HepG2 (cell line): Measurements from ENCODE around the gene COPZ1. TPM values are rescaled to one million over a fixed set of nuclear protein-coding genes. Genes with fewer than 3 reads are reported as not detected.

Source experiments
- CBFB ChIP-seq: sonication (generic); formaldehyde crosslinking; IDR thresholded peaks from 2 replicates; pipeline ENCODE4 v1.4.0; 2020; ENCODE audit warnings: missing genetic modification reagents
- ETV6 ChIP-seq: sonication (generic); formaldehyde crosslinking; conservative IDR thresholded peaks from 2 replicates; pipeline ENCODE4 v1.4.0; 2020; ENCODE audit warnings: missing genetic modification reagents
- GFI1 ChIP-seq: sonication (generic); formaldehyde crosslinking; IDR thresholded peaks from 2 replicates; pipeline ENCODE4 v1.5.0; 2020; ENCODE audit warnings: missing genetic modification reagents, mild to moderate bottlenecking, borderline replicate concordance
- POLR2G ChIP-seq: fragments of 200-400 bp; formaldehyde crosslinking; IDR thresholded peaks from 2 replicates; pipeline ENCODE4 v1.6.1; 2018; ENCODE audit warnings: mild to moderate bottlenecking, low read depth, low read length, moderate library complexity
- RBFOX2 ChIP-seq: fragments of 200-400 bp; formaldehyde crosslinking; IDR thresholded peaks from 2 replicates; pipeline ENCODE4 v1.6.1; 2017; ENCODE audit warnings: low read depth, mild to moderate bottlenecking, low read length
- TBX2 ChIP-seq: sonication (generic); formaldehyde crosslinking; IDR thresholded peaks from 2 replicates; pipeline ENCODE4 v1.5.0; 2020; ENCODE audit warnings: missing genetic modification reagents, mild to moderate bottlenecking, borderline replicate concordance
- ZFP37 ChIP-seq: sonication (generic); formaldehyde crosslinking; IDR thresholded peaks from 2 replicates; pipeline ENCODE4 v1.4.0; 2020; ENCODE audit warnings: missing genetic modification reagents, borderline replicate concordance
- ZNF660 ChIP-seq: sonication (generic); formaldehyde crosslinking; IDR thresholded peaks from 2 replicates; pipeline ENCODE4 v1.5.1; 2020; ENCODE audit warnings: mild to moderate bottlenecking, low read depth, missing genetic modification reagents, borderline replicate concordance
- polyA plus RNA-seq, 8 experiments: library from polyadenylated mRNA; depleted of rRNA in 3 of 8; stranded (reverse) in 7 of 8; unstranded in 1 of 8; fragments of >200 nt; fragmentation: Illumina TruSeq in 4 of 8; extraction: Trizol in 4 of 8; gene quantifications; 2 replicates each; pipeline versions ENCODE4 v1.2.1 to v1.2.3, GENCODE V29; 2011 to 2016; ENCODE audit warnings: low read depth in 4 of 8, missing spikeins in 1 of 8, mixed read lengths in 1 of 8; ENCODE audit not compliant: insufficient read depth in 1 of 8
- total RNA-seq, 5 experiments: library from RNA; depleted of rRNA; stranded (reverse); fragments of >200 nt; fragmentation: Illumina TruSeq; extraction: Trizol; gene quantifications; 2 replicates each; pipeline ENCODE4 v1.2.3, GENCODE V29; 2016; ENCODE audit warnings: low read depth in 1 of 5
- TF ChIP-seq, protein P1 (sequence below): sonication (generic); formaldehyde crosslinking; IDR thresholded peaks from 2 replicates; pipeline ENCODE4 v1.5.1; 2020; ENCODE audit warnings: missing genetic modification reagents, mild to moderate bottlenecking, borderline replicate concordance
- TF ChIP-seq, protein P2 (sequence below), 2 experiments: IDR thresholded peaks; 2 replicates each; pipeline ENCODE4 v1.6.1; 2011 to 2012; ENCODE audit warnings: low read length in 2 of 2, borderline replicate concordance in 1 of 2, low read depth in 1 of 2, mild to moderate bottlenecking in 1 of 2, moderate library complexity in 1 of 2
- TF ChIP-seq, protein P3 (sequence below): sonication (generic); formaldehyde crosslinking; IDR thresholded peaks from 2 replicates; pipeline ENCODE4 v1.4.0; 2020; ENCODE audit warnings: mild to moderate bottlenecking, missing genetic modification reagents
- TF ChIP-seq, protein P4 (sequence below): IDR thresholded peaks from 2 replicates; pipeline ENCODE4 v1.6.1; 2012; ENCODE audit warnings: inconsistent platforms
- TF ChIP-seq, protein P5 (sequence below): IDR thresholded peaks from 2 replicates; pipeline ENCODE4 v1.6.1; 2016; ENCODE audit warnings: missing compliant biosample characterization, missing genetic modification reagents, borderline replicate concordance

Gene COPZ1
- total and polyA plus RNA-seq, 2 of the 13 experiments (the other 11 are each of a cell fraction or from before 2014, with no cell fraction given) = 125 to 184 TPM

DNA sequence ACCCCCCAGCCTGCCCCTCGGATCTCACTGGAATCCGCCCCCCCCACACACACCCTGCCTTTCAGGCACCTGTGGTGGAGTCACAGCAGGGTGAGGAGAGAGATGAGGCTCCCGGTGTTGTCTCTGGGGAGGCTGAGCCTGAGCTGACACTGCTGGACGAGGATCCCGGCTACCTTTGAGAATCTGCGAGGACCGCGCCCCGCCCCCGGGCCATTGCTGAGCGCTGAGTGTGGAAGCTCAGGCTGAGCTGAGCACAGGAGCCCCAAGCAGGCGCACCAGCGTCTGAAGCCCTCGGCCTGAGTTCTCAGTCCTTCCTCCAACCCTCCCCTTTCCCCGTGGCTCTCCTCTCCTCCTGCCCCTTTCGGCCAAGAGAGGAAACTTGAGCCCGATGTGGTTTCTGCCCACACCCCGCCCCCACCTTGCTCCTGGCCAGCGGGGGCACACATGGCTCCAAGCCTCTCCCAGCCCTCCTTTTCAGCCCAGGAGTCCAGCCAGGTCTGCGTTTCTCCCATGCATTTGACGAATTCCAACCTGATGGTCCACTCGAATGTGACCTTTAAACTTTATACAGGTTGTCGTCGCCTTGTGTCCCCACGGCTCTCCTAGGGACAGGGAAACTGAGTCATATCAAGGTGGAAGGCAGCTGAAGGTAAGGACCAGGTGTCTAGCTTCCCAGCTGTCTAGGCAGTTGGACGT is 24.1 kb upstream of the COPZ1 start, which contains the start of gene NFE2 (continued):
- TF ChIP-seq, protein P1, sequence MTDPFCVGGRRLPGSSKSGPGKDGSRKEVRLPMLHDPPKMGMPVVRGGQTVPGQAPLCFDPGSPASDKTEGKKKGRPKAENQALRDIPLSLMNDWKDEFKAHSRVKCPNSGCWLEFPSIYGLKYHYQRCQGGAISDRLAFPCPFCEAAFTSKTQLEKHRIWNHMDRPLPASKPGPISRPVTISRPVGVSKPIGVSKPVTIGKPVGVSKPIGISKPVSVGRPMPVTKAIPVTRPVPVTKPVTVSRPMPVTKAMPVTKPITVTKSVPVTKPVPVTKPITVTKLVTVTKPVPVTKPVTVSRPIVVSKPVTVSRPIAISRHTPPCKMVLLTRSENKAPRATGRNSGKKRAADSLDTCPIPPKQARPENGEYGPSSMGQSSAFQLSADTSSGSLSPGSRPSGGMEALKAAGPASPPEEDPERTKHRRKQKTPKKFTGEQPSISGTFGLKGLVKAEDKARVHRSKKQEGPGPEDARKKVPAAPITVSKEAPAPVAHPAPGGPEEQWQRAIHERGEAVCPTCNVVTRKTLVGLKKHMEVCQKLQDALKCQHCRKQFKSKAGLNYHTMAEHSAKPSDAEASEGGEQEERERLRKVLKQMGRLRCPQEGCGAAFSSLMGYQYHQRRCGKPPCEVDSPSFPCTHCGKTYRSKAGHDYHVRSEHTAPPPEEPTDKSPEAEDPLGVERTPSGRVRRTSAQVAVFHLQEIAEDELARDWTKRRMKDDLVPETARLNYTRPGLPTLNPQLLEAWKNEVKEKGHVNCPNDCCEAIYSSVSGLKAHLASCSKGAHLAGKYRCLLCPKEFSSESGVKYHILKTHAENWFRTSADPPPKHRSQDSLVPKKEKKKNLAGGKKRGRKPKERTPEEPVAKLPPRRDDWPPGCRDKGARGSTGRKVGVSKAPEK (CRISPR knock-in tag) = no peak
- TF ChIP-seq, protein P2, sequence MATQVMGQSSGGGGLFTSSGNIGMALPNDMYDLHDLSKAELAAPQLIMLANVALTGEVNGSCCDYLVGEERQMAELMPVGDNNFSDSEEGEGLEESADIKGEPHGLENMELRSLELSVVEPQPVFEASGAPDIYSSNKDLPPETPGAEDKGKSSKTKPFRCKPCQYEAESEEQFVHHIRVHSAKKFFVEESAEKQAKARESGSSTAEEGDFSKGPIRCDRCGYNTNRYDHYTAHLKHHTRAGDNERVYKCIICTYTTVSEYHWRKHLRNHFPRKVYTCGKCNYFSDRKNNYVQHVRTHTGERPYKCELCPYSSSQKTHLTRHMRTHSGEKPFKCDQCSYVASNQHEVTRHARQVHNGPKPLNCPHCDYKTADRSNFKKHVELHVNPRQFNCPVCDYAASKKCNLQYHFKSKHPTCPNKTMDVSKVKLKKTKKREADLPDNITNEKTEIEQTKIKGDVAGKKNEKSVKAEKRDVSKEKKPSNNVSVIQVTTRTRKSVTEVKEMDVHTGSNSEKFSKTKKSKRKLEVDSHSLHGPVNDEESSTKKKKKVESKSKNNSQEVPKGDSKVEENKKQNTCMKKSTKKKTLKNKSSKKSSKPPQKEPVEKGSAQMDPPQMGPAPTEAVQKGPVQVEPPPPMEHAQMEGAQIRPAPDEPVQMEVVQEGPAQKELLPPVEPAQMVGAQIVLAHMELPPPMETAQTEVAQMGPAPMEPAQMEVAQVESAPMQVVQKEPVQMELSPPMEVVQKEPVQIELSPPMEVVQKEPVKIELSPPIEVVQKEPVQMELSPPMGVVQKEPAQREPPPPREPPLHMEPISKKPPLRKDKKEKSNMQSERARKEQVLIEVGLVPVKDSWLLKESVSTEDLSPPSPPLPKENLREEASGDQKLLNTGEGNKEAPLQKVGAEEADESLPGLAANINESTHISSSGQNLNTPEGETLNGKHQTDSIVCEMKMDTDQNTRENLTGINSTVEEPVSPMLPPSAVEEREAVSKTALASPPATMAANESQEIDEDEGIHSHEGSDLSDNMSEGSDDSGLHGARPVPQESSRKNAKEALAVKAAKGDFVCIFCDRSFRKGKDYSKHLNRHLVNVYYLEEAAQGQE (IDR thresholded peaks at IDR 0.05; ENCODE audit: borderline replicate concordance in 1 of 2, low read depth in 1 of 2, low read length in 2 of 2) = 0 out of 4 replicates have a peak, but pooled peaks of 1 of the 2 experiments have one; percentile 10
- TF ChIP-seq ZFP37 (CRISPR knock-in tag) = no peak
- TF ChIP-seq POLR2G = peak; percentile 80
- no peak; the same call in 1 of the 2 replicates for TF ChIP-seq ETV6 (CRISPR knock-in tag)
- TF ChIP-seq GFI1 = no peak
- no peak for TF ChIP-seq ZNF660 (CRISPR knock-in tag)
- TF ChIP-seq TBX2 (CRISPR knock-in tag) = no peak
- TF ChIP-seq, protein P3, sequence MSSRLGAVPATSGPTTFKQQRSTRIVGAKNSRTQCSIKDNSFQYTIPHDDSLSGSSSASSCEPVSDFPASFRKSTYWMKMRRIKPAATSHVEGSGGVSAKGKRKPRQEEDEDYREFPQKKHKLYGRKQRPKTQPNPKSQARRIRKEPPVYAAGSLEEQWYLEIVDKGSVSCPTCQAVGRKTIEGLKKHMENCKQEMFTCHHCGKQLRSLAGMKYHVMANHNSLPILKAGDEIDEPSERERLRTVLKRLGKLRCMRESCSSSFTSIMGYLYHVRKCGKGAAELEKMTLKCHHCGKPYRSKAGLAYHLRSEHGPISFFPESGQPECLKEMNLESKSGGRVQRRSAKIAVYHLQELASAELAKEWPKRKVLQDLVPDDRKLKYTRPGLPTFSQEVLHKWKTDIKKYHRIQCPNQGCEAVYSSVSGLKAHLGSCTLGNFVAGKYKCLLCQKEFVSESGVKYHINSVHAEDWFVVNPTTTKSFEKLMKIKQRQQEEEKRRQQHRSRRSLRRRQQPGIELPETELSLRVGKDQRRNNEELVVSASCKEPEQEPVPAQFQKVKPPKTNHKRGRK (CRISPR knock-in tag) = peak; percentile 61; the same call in 1 of the 2 replicates
- TF ChIP-seq, protein P4, sequence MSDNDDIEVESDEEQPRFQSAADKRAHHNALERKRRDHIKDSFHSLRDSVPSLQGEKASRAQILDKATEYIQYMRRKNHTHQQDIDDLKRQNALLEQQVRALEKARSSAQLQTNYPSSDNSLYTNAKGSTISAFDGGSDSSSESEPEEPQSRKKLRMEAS = peak; percentile 66; the same call in 1 of the 2 replicates
- TF ChIP-seq RBFOX2 = peak; percentile 83
- TF ChIP-seq, protein P5, sequence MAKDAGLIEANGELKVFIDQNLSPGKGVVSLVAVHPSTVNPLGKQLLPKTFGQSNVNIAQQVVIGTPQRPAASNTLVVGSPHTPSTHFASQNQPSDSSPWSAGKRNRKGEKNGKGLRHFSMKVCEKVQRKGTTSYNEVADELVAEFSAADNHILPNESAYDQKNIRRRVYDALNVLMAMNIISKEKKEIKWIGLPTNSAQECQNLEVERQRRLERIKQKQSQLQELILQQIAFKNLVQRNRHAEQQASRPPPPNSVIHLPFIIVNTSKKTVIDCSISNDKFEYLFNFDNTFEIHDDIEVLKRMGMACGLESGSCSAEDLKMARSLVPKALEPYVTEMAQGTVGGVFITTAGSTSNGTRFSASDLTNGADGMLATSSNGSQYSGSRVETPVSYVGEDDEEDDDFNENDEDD = 0 out of 2 replicates have a peak, but pooled peaks have one; percentile 9
- TF ChIP-seq CBFB = peak; percentile 54; the same call in 1 of the 2 replicates
